AML-193 (cell line): ENCODE results near the gene OR51G1.
"Not testable (repeated sequence)": the region's sequence is repeated elsewhere in the genome, so short reads cannot be mapped to it uniquely, and the experiment has no call there.

Experiments used
- DNase-seq, 2 experiments: peaks; one replicate each; lab custom pipeline; 2025; lab: John Stamatoyannopoulos, UW

The OR51G1 gene, protein sequence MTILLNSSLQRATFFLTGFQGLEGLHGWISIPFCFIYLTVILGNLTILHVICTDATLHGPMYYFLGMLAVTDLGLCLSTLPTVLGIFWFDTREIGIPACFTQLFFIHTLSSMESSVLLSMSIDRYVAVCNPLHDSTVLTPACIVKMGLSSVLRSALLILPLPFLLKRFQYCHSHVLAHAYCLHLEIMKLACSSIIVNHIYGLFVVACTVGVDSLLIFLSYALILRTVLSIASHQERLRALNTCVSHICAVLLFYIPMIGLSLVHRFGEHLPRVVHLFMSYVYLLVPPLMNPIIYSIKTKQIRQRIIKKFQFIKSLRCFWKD

GRCh38 chr11:4924239-4924638, at the start of gene OR51G1:
TSS of gene OR51G1 (minus strand) at chr11:4924339. CDS start at chr11:4924339, 0 bp downstream.
- no peak for DNase-seq

DNA sequence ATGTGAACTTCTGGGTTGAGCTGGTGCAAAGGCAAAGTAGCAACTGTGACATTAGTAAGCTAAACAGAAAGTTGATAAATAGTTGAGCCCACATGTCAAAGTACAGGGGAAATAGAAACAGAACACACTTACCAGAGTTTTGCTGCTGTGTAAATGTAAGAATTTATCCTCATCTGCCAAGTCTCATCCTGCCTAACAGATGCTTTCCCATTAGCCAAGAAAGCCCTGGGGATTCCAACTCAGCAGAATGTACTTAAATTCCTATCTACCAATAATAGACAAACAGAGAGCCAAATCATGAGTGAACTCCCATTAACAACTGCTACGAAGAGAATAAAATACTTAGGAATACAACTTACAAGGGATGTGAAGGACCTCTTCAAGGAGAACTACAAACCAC, 38.7 kb upstream of the OR51G1 start:
- DNase-seq: no peak

DNA sequence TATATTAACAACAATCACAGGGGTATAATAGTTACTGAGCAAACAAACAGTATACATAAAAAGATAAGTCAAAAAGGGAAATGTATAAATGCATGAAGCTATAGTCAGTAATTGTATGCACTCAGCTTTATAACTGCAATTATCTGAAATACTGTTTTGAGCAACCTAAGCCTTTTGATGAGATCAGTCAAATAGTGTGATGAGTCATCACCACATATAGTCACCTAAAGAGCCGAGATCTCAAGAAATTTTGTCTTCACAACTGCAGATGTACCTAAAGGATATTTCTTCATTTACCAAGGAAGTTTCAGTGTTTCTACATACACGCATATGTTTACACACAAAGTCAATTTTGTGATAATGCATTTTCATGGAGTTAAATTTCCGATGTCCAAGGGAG, 36.7 kb upstream of the OR51G1 start:
- DNase-seq: no peak

GRCh38 chr11:4957396-4957795, 33.3 kb upstream of the OR51G1 start:
- no peak for DNase-seq

GRCh38 chr11:4955613-4956012, 31.5 kb upstream of the OR51G1 start, which contains the start of gene OR51A2:
TSS of gene OR51A2 (minus strand) at chr11:4955713. CDS start at chr11:4955713, 0 bp downstream.
- not testable (repeated sequence) for DNase-seq

DNA sequence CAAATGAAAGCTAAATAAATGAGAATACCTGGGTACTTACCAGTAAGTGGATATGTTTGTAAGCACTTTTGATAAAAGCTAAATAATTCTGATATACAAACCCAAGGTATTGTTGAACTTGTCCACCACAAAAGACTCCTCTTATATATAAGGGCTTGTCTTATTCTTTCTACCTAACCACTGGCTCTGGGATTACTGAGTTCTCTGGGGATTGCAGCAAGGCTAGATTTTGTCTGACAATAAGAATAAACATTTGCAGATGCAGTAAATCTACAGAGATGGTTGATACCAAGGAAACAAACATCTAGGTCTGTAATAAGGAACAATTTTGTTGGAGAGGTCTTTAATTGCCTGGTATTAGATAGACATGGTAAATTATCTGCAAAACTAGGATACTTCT, 23.4 kb upstream of the OR51G1 start, which contains the start of gene OR51A4:
TSS of gene OR51A4 (minus strand) at position 101 of the 400 bp plus-strand sequence. CDS start 505 bp downstream, outside the sequence.
- no peak for DNase-seq

GRCh38 chr11:4936745-4937144, 12.6 kb upstream of the OR51G1 start:
- DNase-seq: no peak

GRCh38 chr11:4932751-4933150, 8.6 kb upstream of the OR51G1 start:
- DNase-seq: no peak

GRCh38 chr11:4926608-4927007, 2.5 kb upstream of the OR51G1 start:
- no peak for DNase-seq

DNA sequence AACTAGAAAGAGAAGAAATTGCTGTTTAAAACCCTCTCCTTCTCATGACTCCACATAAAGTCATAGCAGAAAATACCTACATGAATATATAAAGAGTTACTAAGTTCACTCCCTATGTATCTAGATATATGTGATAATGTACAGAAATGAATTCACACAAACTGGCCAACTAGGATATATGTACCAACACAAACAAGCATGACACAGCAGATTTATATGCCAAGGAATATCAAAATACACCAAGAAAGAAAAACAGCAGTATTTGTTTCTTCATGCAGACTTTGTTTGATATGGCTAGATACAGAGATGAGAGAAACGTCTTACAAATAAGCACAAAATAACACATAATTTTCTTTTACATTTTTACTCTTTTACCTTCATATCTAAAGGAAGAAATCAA, 1.8 kb downstream of the OR51G1 start:
- DNase-seq: no peak

DNA sequence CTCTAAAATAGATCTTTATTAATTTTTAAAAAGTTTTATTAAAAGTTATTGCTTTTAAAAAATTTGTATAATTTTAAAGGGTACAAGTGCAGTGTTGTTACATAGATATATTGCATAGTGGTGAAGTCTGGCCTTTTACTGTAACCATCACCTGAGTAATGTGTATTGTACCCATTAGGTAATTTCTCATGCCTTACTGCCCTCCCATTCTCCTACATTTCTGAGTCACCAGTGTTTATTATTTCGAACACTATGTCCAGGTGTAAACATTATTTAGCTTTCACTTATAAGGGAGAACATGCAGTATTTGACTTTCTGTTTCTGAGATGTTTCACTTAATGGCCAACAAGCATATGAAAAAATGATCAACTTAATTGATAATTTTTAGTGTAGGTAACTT, 2.3 kb downstream of the OR51G1 start:
- DNase-seq: no peak

DNA sequence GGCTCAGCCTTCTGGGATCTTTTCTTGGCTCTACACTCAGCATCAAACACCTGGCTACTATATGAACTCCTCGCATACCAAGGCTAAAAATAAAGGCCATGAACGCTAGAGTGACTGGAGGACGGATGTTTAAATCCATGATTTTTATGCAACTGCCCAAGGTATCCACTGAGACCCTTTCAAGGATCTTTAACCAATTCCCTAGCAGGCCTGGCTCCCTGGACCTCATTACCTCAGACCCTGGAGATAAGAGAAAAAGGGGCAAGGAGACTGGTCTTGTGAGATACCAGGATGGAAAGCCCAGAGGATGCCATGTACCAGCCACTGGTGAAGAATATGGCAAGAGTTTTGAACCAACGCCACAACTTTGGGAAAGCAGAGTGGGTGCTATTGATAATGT, 4.9 kb downstream of the OR51G1 start, which contains the start of gene OR51G2:
TSS of gene OR51G2 (minus strand) at position 101 of the 400 bp plus-strand sequence. CDS start 3,687 bp downstream, outside the sequence.
- DNase-seq: no peak

DNA sequence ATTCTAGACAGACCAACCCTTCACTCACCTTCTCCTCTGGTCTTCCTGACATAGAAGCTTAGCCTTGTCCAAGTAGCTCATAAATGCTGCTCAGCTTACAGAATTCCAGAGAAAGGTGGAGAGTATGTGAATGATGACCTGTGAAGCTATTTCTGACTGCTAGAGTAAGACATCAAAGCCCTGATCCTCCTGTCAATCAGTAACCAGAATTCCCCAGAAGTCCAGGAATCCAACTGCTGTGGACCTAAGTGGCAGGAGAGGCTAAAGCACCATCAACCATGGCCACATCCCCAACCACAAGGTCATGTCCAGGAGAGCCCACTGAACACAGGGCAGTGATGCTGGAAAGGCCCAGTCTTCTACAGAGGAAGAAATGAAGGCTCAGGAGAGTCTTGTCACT, 7.6 kb downstream of the OR51G1 start:
- no peak for DNase-seq

DNA sequence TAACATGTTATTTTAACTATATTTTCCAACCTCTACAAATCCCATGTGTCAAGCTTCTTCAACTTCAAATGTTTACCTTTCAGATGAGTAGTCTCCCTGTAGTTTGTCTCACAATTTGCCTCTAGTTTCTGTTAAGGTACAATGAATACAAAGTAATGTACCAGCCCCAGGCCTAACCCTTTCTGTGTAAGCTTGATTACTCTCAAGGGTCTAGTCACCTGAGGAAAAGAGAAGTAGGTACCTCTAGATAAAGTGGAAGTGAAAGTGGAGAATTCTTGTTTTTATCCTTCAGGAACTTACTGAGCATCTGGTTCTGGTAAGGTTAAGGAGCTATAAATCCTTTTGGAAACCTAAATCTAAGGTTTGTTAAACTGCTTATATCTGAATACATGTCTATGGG, 20.7 kb downstream of the OR51G1 start, which contains the start of gene OR51A7:
TSS of gene OR51A7 (plus strand) at position 300 of the 400 bp plus-strand sequence. CDS start 3,587 bp downstream, outside the sequence.
- no peak for DNase-seq

DNA sequence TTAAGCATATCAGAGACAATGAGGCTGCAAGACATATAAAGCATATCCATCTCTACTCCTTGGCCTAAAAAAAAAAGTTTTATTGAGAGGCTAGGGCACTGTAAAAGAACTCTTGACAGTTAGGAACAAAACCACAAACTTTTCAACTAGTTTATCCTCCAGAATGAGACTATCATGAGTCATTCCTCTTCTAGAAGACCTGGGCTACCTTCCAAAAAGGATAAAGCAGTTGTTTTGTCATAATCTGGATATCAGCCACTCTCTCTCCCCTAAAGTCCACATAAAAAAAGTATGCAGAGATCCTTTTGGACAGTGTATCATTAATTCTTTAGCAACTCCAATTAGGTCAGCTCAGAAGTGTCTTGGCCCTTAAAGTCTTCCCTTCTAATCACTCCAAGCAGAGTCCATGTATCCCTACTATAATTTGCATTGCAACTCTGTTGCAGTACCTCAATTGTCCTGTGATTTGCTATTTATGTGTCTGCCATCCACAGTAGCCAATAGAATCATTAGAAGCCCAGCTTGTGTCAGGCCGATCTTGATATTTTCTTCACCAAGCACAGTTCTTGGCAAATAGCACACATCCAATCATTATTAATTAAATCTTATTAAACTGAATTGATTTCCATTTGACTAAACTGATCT, 32.0 kb downstream of the OR51G1 start:
- no peak for DNase-seq

DNA sequence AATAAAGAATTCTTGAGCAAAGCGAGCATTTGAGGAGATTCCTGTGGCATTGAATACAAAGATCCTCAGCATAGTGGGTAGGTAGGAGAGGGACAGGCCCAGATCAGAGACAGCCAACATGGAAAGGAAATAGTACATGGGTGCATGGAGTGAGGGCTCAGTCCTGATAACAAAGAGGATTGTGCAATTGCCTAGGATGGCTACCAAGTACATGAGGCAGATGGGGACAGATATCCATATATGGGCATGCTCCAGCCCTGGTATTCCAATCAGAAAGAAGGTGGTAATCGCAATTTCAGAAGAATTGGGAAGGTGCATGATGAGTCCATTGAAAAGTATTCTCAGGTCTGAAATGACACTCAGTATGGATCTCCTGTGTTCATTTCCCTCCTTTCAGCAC, 33.9 kb downstream of the OR51G1 start:
- no peak for DNase-seq

- no peak for DNase-seq
These were observed 36.5 kb downstream of the OR51G1 start for GRCh38 chr11:4887591-4887990.

- DNase-seq: no peak
These were observed 38.0 kb downstream of the OR51G1 start for GRCh38 chr11:4886186-4886585.

DNA sequence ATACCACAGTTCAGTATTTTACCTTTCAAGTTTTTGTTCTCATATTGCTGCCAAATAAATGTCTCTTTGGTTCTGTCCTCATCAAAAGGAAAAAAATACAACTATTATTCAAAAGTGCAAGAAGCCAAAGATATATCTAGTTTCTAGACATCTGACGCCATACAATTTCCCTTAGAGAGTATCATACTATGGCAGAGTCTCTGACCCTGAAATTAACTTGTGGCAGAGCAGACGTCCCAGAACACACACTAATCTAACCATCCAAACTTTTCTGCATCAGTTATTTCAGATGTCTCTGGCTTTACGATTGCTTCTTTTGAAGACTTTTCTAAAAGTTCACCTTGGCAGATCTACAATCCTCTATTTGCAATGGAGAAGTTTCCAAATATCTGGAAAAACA, 39.8 kb downstream of the OR51G1 start:
- no peak for DNase-seq

DNA sequence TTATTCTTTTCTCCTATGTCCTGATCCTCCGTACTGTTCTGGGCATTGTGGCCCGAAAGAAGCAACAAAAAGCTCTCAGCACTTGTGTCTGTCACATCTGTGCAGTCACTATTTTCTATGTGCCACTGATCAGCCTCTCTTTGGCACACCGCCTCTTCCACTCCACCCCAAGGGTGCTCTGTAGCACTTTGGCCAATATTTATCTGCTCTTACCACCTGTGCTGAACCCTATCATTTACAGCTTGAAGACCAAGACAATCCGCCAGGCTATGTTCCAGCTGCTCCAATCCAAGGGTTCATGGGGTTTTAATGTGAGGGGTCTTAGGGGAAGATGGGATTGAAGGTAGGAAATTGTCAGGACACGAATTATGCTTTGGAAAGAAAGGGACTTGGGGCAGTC, 41.6 kb downstream of the OR51G1 start:
- no peak for DNase-seq

DNA sequence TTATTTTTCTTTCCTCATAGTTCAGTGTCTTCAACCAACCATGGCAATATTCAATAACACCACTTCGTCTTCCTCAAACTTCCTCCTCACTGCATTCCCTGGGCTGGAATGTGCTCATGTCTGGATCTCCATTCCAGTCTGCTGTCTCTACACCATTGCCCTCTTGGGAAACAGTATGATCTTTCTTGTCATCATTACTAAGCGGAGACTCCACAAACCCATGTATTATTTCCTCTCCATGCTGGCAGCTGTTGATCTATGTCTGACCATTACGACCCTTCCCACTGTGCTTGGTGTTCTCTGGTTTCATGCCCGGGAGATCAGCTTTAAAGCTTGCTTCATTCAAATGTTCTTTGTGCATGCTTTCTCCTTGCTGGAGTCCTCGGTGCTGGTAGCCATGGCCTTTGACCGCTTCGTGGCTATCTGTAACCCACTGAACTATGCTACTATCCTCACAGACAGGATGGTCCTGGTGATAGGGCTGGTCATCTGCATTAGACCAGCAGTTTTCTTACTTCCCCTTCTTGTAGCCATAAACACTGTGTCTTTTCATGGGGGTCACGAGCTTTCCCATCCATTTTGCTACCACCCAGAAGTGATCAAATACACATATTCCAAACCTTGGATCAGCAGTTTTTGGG, 42.2 kb downstream of the OR51G1 start, which contains the start of gene OR51T1:
TSS of gene OR51T1 (plus strand) at position 41 of the 641 bp plus-strand sequence. CDS start at position 41, 0 bp downstream.
- DNase-seq: no peak

DNA sequence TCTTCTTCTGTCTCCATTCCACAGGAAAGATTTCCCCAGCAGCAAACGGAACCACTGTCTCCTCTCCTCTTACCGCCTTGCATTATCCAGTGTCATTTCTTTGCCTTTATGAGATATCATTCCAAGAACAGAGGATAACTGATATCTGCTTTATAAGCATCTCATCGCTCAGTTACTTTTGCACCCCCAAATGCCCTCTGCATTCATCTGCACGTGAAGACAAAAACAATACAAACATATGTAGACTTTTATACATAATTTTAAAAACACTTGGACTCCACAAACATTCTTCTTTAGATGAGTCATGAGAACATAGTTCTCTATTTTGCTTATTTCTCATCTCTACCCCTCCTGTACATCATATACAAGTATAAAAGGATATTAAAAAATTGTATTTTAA, 43.0 kb downstream of the OR51G1 start:
- DNase-seq: no peak
